ENCODE measurements around the gene ANKK1.

ANKK1 gene

GRCh38 chr11:113375402-113375801, 12.2 kb upstream of the ANKK1 start:
- Histone ChIP-seq H3K27ac (ENCODE audit: poor library complexity, severe bottlenecking) (no peak overlapping the region), H3K27me3 (ENCODE audit: insufficient read depth, poor library complexity, severe bottlenecking) (no peaks in the 10 kb centered on the region), H3K36me3 (ENCODE audit: low read depth) (no peaks in the 10 kb centered on the region), H3K4me1 (ENCODE audit: insufficient read depth, poor library complexity, severe bottlenecking) (peaks cover 32% of the 10 kb centered on the region), H3K9me3 (ENCODE audit: severe bottlenecking) (no peaks in the 10 kb centered on the region), H3K4me3 (ENCODE audit: severe bottlenecking) (no peak overlapping the region)
- DNase-seq (ENCODE audit: low spot score) (no peak), ATAC-seq (ENCODE audit: low read depth) (no peak)
- TF ChIP-seq CTCF (IDR thresholded peaks at IDR 0.05; ENCODE audit: poor library complexity, severe bottlenecking), result no peak

DNA sequence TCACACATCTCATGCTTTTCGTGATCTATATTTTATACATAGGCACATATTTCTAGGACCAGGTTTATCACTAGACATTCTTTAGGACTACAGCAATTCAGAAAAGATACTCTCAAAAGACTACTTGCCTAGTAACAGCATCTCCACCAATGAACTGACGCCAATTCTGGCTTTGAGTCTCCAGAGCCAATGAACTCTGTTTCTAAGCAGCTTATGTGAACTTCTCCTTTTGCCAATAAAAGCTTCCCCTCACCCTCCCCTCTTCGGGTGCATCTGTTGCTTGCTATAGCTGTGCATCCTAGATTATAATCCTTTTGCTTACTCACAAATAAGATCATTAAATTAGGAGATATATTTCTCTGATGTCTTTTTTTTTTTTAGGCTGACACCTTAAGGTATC, 11.4 kb upstream of the ANKK1 start:
- H3K36me3 ChIP-seq (ENCODE audit: low read depth), result no peaks in the 10 kb centered on the region

DNA sequence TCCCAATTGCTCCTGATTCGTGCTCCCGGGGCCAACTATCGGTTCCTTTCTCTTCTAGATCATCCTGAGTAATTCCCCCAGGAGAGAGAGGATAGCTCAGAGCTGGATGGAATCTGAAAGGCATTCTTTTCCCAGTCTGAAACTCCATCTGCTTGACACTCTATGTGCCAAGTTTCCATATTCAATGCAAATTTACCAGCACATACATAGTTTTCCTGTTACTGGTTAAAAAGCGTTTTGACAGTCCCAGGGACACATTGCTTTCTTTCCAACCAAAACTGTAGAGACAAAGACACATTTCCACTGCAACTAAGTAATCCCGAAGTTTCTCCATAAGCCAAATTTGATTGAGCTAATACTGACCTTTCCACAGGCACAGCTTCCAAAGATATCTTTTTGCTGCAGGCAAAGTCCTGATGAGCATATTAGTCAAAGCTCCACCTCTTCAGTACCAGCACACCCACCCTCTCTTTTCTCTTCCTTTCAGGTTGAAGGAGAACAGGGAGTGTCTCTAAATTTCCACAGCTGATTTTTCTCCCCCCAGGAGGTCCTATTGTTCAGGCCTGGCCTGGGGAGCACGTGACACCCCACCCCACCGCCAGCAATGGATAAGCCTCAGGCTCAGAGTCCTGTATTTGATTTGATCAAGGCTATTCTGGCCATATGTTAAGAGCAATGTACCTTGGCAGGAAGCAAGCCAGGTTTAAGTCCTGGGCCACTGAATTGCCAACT, 9.7 kb upstream of the ANKK1 start:
- Histone ChIP-seq H3K9me3 (ENCODE audit: severe bottlenecking) (no peaks in the 10 kb centered on the region), H3K36me3 (ENCODE audit: low read depth) (no peaks in the 10 kb centered on the region), H3K27ac (ENCODE audit: poor library complexity, severe bottlenecking) (peak overlapping the region; percentile 77), H3K4me1 (ENCODE audit: insufficient read depth, poor library complexity, severe bottlenecking) (peaks cover 25% of the 10 kb centered on the region), H3K27me3 (ENCODE audit: insufficient read depth, poor library complexity, severe bottlenecking) (no peaks in the 10 kb centered on the region), H3K4me3 (ENCODE audit: severe bottlenecking) (no peak overlapping the region)
- TF ChIP-seq CTCF (IDR thresholded peaks at IDR 0.05; ENCODE audit: poor library complexity, severe bottlenecking), result no peak
- ATAC-seq (ENCODE audit: low read depth) (peak; percentile 72), DNase-seq (ENCODE audit: low spot score) (no peak)

More for the DNA sequence above, 11.4 kb upstream of the ANKK1 start:
- TF ChIP-seq CTCF (IDR thresholded peaks at IDR 0.05; ENCODE audit: poor library complexity, severe bottlenecking), result no peak
- Histone ChIP-seq H3K4me3 (ENCODE audit: severe bottlenecking) (no peak overlapping the region), H3K27me3 (ENCODE audit: insufficient read depth, poor library complexity, severe bottlenecking) (no peaks in the 10 kb centered on the region), H3K27ac (ENCODE audit: poor library complexity, severe bottlenecking) (no peak overlapping the region), H3K9me3 (ENCODE audit: severe bottlenecking) (no peaks in the 10 kb centered on the region), H3K4me1 (ENCODE audit: insufficient read depth, poor library complexity, severe bottlenecking) (peaks cover 32% of the 10 kb centered on the region)
- ATAC-seq (ENCODE audit: low read depth) (no peak), DNase-seq (ENCODE audit: low spot score) (no peak)

- Histone ChIP-seq H3K9me3 (ENCODE audit: severe bottlenecking) (no peaks in the 10 kb centered on the region), H3K4me1 (ENCODE audit: insufficient read depth, poor library complexity, severe bottlenecking) (peaks cover 21% of the 10 kb centered on the region), H3K36me3 (ENCODE audit: low read depth) (no peaks in the 10 kb centered on the region), H3K27ac (ENCODE audit: poor library complexity, severe bottlenecking) (peak overlapping the region; percentile 77), H3K27me3 (ENCODE audit: insufficient read depth, poor library complexity, severe bottlenecking) (no peaks in the 10 kb centered on the region), H3K4me3 (ENCODE audit: severe bottlenecking) (no peak overlapping the region)
- TF ChIP-seq CTCF (IDR thresholded peaks at IDR 0.05; ENCODE audit: poor library complexity, severe bottlenecking), result no peak
- peak; percentile 43; the same call in 2 of the 3 replicates for ATAC-seq (ENCODE audit: low read depth)
- DNase-seq (ENCODE audit: low spot score), result no peak
Observed at GRCh38 chr11:113378692-113379091, 8.9 kb upstream of the ANKK1 start.

- ATAC-seq (ENCODE audit: low read depth) (no peak), DNase-seq (ENCODE audit: low spot score) (no peak)
- no peak overlapping the region for H3K27ac ChIP-seq (ENCODE audit: poor library complexity, severe bottlenecking)
- H3K9me3 ChIP-seq (ENCODE audit: severe bottlenecking), result no peaks in the 10 kb centered on the region
- peaks cover 42% of the 10 kb centered on the region for H3K4me1 ChIP-seq (ENCODE audit: insufficient read depth, poor library complexity, severe bottlenecking)
- no peaks in the 10 kb centered on the region for H3K36me3 ChIP-seq (ENCODE audit: low read depth)
- H3K27me3 ChIP-seq (ENCODE audit: insufficient read depth, poor library complexity, severe bottlenecking), result no peaks in the 10 kb centered on the region
- H3K4me3 ChIP-seq (ENCODE audit: severe bottlenecking), result no peak overlapping the region
- TF ChIP-seq CTCF (IDR thresholded peaks at IDR 0.05; ENCODE audit: poor library complexity, severe bottlenecking), result no peak
Observed at GRCh38 chr11:113382121-113382520, 5.5 kb upstream of the ANKK1 start.

Data from RWPE2 (cell line).